DMS153 (cell line): ENCODE measurements around the gene ABCA3.

Source experiments
- DNase-seq: peaks from one replicate; lab custom pipeline; 2025; lab: John Stamatoyannopoulos, UW

The ABCA3 gene

DNA sequence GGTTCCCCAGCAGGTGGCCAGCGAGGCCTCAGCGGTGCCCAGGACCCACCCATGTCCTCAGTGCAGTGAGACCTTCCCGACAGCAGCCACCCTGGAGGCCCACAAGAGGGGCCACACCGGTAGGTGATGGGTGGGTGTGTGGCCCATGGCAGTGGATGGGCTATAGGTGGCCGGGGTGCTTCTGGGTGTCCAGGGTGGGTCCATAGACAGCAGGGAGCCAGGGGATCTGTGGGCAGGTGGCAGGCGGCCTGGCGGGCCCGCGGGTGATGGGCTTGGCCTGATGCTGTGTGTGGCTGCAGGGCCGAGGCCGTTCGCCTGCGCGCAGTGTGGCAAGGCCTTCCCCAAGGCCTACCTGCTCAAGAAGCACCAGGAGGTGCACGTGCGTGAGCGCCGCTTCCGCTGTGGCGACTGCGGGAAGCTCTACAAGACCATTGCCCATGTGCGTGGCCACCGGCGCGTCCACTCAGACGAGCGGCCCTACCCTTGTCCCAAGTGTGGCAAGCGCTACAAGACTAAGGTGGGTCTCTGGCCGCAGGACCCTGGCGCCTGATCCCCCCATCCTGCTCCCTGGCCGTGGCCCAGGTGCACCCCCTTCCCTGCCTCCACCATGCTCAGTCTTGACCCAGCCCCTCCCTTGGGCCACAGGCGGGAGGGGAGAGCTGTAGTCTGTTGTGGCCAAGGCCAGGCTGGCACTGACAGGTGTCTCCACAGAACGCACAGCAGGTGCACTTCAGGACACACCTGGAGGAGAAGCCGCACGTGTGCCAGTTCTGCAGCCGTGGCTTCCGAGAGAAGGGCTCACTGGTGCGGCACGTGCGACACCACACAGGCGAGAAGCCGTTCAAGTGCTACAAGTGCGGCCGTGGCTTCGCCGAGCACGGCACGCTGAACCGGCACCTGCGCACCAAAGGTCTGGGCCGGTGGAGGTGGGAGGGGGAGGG is 106.4 kb downstream of the ABCA3 start:
- peak; percentile 73 for DNase-seq

- DNase-seq = no peak
These were observed 107.3 kb downstream of the ABCA3 start for GRCh38 chr16:2233046-2233775.

GRCh38 chr16:2232094-2232990 is 108.2 kb downstream of the ABCA3 start:
- DNase-seq = no peak

DNA sequence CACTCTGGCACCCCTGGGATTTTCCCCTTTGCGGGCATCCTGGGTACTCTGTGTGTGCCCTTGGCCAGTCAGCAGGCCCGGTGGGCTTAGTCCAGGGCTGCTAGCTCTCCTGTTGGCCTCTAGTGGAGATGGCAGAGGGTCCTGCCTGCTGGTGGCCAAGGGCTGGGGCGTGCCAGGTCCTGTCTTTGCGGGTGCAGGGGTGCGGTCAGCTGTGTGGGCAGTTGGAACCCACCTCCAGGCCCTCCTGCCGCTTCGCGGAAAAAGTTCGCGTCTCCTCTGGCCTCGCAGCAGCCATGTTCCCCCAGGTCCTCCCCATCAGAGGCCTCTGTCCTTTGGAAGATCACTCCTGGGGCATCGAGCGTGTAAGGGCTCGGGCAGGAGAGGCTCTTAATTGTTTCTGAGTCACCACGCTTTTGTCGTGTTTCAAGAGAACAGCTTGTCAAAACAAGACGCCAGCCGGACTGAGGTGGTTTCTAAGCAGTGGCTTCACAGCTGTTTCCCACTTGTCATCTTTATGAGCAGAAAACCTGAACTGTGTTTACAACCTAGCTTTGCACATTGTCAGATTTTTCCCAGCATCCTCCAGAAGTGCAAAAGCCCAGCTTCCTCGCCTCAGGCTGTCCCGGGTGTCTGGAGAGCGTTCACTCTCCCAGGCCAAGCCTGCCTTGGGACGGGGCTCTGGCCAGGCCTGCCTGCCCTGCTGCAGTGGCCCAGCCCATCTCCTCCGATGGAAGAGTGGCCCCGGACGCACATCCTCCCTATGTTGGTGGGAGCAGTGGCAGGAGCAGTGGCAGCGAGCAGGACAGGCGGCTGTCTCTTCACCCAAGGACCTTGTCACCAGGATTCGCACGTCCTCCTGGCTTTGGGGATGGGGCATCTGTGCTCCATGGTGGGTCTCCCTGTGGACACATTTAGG is 109.3 kb downstream of the ABCA3 start:
- DNase-seq = peak; percentile 58

DNA sequence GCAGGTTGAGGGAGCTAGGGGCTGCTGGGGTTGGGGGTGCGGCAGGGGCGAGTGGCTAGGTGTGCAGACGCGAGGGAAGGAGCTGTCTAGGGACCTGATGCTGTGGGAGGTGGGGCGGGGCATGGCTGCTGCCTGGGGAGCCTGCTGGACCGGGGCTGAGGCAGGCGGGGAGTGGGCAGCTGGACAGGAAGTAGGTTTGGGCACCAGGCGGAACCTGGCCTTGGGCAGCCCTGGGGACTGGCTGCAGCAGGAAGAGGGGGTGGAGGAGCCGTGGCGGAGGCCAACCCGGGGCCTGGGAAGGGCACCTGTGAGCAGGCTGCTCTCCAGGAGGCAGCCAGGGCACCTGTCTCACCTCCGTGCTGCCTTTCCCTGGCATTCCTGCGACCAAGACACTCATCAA is 110.2 kb downstream of the ABCA3 start:
- DNase-seq = no peak

- DNase-seq = no peak
These were observed 110.8 kb downstream of the ABCA3 start for GRCh38 chr16:2229632-2230250.

DNA sequence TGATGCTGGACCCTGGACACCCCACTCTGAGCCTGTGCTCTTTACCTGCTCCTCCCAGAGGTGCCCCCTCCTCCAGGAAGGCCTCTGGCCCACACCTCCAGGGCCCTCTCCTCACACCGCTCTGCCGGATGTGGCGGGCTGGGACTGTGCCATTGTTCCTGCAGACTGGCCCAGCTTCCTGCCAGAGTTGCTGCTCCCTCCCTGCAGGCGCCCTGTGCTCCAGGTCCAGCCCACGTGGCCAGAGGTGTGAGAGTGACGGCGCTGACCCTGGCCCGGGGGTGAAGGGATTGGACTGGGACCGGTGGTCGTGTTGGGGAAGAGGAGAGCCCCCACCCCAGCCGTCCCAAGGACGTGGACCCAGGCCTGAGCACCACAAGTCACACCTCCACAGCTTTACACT is 111.4 kb downstream of the ABCA3 start:
- no peak for DNase-seq

DNA sequence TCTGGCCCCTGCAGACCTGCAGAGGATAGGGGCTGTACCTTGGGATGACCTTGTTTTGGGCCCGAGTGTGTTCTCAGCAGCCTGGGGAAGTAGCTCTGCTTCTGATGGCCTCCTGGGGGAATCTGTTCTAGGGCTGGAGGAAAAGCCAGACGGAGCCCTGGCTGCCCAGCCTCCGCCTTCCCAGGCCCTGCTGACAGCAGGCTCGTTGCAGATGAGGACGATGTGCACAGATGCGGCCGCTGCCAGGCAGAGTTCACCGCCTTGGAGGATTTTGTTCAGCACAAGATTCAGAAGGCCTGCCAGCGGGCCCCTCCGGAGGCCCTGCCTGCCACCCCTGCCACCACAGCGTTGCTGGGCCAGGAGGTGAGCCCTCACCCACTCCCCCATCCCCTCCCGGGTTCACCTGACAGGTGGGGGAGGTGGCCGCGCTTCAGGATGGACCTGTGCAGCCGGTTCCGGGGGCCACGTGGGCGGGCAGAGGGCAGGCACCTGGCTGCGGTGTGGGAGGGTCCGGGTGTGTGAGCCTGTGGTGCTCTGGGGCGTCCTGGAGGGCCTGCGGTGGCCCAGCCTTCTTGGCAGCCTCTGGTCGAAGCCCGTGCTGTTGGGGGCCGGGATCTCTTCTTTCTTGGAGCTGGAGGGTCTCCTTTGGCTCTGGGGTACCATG is 112.2 kb downstream of the ABCA3 start:
- DNase-seq = no peak

GRCh38 chr16:2226918-2227317 is 113.6 kb downstream of the ABCA3 start:
- DNase-seq = no peak

- DNase-seq = no peak
These were observed 114.2 kb downstream of the ABCA3 start for GRCh38 chr16:2226245-2226793.
